GM12801 (cell line): ENCODE data around the gene UBE2V1.

Source experiments
- CTCF ChIP-seq: IDR thresholded peaks from one replicate; pipeline ENCODE4 v1.5.1; 2011; ENCODE audit warnings: control low read depth; ENCODE audit not compliant: insufficient read length; ENCODE audit errors: extremely low read depth

UBE2V1 gene

DNA sequence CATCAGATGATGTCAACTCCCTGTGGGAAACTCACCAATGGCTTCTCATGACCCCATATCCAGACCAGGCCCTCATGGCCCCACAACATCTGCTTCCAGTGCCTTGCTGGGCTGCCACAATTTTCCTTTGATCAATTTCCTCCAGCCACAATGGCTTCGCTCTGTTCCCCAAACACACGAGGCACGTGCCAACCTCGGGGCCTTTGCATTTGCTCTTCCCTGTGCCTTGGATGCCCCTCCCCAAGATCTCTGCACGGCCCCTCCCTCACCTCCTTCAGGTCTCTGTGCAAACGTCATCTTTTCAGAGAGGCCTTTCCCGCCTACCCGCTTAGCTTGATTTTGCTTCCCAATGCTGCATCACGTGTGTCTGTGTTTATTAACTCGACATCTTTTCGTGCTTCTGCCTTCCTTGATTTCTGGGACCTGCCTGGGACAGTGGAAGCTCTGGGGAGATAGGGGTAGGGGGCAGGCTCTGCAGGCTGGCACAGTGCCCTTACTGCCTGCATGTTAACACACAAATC, 27.4 kb upstream of the UBE2V1 start:
- no peak for TF ChIP-seq CTCF

DNA sequence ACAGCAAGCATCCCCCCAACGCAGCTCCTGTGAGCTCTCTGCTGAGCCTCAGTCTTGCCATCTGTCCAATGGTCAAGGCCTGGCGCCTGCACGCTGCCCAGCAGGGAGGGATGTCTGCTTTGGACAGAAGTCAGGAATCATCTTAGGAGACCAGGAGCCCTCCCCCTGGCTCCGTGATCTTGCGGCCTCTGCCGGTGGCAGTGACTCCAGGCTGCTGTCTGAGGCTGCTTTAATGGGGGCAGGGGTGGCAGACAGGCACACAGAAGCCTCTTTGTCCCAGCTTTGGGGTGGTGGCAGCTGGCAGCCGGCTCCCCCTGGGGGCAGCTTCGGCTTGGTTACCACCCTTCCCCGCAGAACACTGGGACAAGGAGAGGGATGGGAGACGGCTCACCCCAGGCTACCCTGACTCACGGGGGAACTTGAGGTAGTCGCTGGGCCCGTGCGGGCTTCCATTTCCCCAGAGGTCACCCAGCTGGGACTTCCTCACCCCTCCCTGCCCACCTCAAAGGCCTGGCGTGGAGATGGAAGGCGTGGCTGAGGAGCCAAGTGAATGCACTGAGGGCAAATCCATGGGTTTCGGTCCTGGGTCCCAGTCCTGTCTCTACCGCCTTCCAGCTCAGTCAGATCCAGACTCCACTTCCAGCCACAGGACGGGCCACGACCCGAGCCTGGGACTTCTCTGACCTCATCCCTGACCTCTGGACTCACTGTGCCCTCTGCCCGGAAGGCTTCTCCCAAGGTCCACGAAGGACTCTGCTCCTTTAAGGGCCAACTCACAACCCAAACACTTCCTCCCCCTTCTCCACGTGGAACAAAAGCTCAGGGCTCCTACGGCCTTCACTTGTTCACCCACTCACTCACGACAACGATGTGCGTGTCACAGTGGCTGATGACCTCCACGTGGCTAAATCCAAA, 25.8 kb upstream of the UBE2V1 start:
- TF ChIP-seq CTCF = no peak

GRCh38 chr20:50138120-50138478, 25.1 kb upstream of the UBE2V1 start:
- no peak for TF ChIP-seq CTCF

DNA sequence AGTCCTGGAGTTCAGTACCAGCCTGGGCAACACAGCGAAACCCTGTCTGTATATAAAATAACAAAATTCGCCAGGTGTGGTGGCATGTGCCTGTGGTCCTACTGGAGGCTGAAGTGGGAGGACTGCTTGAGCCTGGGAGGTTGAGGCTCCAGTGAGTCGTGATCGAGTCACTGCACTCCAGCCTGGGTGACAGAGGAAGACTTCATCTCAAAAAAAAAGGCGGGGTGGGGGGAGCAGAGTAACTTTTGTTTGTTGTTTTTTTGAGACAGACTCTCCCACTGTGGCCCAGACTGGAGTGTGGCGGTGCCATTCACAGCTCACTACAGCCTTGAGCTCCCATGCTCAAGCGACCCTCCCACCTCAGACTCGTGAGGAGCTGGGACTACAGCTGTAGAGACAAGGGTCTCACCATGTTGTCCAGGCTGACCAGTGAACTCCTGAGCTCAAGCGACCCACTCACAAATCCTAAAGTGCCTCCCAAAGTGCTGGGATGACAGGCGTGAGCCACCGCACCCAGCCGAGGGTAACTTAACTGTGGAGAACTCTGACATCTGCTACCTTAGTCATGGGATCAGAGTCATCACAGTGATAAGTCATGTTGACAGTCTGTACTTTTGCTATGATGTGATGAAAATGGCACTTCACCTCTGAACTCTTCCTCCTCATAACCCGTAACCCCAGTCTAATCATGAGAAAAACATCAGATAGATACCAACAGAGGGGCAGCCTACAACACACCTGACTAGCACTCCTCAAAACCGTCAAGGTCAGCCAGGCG, 24.1 kb upstream of the UBE2V1 start:
- TF ChIP-seq CTCF = no peak

DNA sequence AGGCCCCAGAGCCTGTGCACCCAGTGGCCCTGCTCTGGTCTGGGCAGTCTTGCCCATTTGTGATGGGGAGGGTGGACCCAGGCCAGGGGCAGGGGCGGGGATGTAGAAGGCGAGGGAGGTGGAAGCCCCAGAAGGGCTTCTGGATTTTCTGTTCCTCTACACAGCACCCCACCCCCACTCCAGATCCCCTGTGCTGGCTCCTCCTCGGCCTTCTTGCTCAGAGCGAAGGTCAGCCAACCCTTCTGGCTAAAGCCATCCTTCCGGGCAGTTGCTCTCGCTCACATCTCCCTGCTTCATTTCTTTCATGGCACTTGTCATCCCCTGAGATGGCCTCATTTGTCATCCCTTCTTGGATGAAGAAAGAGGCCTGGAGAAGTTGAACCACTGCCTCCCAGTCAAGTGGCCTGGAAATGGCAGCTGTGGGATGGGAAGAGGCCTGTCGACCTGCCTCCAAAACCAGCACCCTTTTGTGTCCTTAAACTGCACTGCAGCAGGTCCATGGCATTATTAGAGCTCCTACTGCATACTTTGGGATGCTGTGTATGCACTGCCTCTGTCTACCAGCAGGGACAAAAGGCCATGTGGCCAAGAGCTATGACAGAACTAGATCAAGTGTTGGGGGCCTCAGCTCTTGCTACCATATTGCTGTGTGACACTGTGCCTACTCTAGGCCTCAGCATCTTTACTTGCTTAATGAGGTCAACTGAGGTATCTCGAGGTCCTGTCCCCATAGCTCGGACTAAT, 20.7 kb upstream of the UBE2V1 start:
- no peak for TF ChIP-seq CTCF

DNA sequence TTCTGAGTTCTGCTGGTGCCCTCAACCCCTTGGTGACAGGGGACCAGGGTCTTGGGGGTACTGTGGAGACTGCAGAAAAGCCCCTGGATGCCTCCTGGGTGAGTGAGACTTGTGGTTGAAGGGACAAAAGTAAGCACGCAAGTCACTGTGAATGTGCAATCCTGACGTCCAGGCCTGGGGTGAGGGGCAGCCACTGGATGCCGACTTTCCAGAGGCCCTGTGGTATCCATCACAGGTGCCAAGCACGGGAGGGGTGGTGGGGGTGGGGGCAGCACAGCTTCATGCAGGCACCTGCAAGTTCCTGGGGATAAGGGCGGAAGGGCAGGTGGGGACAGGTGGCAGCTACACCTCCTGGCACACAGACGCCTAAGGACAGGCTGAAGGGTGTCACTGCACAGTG, 20.1 kb upstream of the UBE2V1 start:
- TF ChIP-seq CTCF = no peak

DNA sequence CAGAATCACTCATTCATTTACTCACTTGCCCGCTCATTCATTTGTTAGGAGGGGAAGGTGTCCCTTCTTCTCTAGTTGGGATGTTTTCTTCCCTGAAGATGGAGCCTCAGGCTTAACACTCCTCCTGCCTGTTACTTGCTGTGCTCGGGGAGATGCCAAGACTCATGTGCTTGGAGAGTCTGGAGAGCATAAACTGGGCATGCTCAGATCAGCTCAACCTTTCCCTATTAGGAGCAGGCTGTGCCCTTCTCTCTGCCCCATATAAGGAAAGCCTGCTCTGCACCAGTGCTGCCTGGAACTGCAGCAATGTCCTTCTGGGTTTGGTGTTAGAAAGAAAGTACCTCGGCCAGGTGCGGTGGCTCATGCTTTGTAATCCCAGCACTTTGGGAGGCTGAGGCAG, 18.0 kb upstream of the UBE2V1 start:
- no peak for TF ChIP-seq CTCF
